HG02884 (cell line): ENCODE results near the gene GDNF.
"Not testable (repeated sequence)": the region's sequence is repeated elsewhere in the genome, so short reads cannot be mapped to it uniquely, and the experiment has no call there.

Source experiments
- ATAC-seq: cut with Tn5 transposase; IDR thresholded peaks from one replicate; pipeline ENCODE4 v1.9.1; 2021; ENCODE audit warnings: mild to moderate bottlenecking, moderate library complexity; ENCODE audit not compliant: unreplicated experiment

Gene GDNF

GRCh38 chr5:37787742-37788141, 52.1 kb downstream of the GDNF start:
- no peak for ATAC-seq

DNA sequence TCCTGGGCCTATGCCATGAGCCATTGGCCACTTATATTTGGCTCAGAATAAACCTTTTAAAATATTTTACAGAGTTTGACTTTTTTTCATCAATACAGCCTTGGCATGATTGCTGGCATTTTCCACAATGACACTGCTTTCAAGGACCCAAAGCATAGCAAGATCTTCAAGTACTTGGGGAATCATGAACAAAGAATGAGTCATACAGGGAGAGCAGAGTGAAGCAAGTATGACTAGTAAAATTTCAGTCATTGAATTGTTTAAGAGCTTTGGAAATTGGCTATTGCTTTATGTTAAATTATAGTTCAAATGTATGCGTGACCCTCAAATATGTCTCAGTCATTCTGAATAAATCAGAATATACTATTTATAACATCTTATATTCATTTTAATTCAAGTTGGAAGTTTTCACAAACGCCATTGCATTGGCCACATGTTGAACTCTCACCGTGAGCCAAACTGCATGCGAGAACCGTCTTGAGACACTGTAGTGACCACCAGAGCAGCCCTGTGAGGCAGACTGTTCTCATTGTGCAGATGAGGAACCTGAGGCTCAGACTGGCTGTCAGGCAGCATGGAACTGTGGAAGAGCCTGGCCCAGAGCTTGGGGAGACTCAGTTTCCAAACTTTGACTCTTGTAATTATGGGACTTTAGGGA, 52.9 kb downstream of the GDNF start:
- no peak for ATAC-seq

- no peak for ATAC-seq
Measured at GRCh38 chr5:37786416-37786815, 53.4 kb downstream of the GDNF start.

DNA sequence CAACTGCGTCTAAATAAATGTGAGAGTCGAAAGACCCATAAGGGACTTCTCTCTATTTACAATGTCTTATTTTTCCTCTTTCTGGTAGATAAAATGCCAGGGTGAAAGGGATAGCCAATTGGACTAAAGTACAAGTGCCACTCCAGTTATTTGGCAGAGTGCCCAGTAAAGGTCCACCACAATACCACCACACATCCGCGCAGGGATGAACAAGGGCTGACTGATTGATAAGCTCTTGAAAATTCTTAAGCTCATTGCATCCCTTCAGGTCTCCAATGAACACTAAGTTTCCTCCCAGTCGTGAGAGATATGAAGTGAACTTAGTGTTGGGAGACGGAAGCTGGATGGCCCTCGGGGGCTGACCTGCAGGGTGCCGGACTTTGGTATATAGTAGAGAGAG, 58.4 kb downstream of the GDNF start:
- ATAC-seq: not testable (repeated sequence)

DNA sequence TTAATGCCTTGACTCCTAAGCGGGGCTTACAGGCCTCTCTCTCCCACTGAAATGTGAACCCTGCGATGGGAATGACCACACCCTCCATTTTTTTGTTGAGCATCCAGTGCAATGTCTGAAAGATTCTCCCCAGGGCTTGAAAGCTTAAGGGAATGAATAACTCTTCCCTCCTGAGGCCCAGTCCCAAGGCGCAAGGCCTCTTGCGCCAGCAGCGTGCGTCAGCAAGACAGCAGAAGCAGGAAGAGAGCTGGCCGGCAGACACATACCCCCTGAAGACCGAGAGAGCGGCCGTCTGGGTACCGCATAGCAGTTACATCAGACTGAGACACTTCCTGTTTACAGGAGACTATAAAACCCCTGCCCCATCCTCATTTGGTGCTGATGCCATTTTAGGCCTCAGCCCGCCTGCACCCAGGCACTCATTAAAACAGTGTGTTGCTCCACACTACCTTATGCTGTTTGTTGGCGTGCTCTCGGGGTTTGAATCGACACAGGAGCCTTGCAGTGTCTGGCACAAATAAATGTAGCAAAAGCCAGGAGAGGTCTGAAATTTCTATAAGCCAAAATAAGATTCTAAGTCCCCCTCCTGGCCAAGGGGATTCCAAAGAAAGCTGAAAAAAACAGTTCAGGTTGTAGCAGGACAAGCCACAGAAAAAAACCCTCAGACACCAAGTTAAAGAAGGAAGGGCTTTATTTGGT, 62.3 kb downstream of the GDNF start:
- ATAC-seq: no peak

DNA sequence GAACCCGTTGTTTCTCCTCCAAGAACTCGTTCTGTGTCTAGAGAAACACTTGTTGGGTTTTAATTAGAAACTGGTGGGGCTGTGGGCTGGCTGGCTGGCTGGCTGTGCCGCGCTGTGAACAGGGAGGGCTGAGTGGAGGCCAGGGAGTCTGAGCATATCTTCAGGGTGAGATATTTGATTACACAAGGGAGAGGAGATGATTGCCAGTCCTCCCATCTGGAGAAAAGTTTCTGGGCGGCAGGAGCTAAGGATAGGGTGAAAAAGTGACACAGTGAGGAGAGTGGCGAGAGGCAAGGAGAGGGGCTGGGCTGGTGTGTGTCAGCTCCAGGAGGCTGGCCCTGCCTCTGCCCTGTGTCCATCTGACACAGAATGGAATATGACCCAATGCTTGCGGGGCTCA, 63.0 kb downstream of the GDNF start:
- no peak for ATAC-seq

DNA sequence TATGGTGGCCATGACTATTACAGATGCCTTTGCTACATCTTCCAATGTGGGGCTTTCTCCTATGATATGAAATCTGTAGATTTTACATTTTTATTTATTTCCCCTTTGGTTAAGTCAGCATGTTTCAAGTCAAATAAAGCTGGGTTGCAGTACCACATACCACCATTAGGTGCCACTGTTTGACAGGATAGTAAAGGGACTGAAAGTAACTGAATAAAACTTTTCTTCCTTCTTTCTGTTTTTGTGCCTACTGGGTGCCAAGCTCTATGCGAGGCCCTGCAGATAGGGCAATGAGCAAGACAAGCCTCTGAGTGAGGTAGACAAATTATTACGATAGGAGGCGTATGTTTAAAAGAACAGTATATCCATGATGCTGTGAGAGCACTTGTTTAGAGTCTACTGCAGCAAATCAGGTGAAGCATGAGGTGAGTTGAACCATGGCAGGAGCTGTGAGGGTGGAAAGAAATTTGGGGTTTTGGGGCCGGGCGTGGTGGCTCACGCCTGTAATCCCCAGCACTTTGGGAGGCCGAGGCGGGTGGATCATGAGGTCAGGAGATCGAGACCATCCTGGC, 64.8 kb downstream of the GDNF start:
- no peak for ATAC-seq

DNA sequence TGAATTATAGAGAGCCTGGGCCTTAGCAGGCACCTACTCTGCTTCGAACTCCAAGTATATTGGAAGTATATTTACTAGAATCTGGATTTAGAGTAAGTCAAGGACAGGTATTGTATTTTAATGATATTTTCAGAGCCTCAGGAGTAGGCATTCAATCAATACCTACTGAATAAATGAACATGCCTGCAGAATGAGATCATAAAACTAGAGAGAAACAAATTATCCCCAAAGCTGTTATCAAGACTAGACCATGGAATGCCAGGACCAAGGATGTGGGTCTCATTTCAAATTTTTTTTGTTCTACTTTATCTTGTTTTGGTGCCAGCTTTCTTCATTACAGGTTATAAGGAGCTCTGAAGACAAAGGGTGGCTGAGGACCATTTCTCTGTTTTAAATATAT, 66.0 kb downstream of the GDNF start:
- ATAC-seq: no peak

DNA sequence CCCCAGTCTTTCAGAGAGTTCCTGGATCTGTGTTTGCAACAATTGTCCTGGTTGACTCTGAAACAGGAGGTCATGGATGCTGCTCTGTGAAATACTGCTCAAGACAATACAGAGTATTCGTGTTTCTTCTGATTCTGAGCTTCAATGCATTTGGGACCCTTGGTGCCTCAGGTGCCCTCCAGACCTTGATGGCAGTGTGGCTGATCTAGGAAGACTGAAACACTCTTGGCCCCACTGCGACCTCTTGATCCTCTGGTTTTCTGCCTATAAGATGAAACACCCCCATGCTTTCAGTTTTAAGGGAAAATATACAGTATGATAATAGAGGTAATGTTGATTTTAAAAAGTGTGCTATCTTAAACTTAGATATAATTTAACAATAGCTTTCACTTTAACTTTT, 67.6 kb downstream of the GDNF start:
- no peak for ATAC-seq

DNA sequence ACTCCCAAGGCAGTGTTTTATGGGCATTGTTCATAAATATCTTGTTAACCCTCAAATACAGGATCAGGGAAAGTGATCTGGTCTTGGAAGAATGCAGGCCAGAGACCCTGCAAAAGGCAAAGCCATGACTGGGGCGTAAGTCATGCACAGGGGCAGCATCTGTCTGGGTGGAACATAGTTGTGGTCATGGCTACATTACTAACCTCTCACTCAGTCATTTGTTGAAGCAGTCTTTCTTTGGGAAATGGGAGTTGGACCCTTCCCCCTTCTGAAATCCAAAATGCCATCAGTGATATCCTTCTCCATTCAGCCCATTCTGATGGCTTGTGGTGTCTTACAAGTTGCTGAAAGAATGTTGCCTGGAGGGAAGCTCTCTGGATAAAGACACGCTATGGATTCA, 68.1 kb downstream of the GDNF start:
- ATAC-seq: no peak

DNA sequence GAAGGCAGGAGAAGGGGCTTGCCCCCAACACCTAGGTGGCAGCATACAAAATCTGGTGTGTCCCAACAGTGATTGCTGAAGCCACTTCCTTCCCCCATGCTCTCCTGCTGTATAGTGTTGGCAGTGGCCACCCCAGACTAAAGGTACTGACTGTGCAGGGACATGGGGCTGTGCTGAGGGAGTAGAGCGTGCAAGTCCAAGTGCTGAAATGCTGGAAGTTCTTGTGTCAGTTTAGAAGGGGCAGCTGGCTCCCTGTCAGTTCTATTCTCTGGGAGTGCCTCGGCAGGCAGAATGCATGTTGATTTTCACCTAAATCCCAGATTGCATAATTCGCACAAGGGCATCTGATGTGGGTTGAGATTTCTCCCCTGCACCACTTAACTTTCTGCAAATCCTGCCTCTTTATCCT, 68.6 kb downstream of the GDNF start:
- ATAC-seq: no peak

GRCh38 chr5:37770786-37771185, 69.1 kb downstream of the GDNF start:
- no peak for ATAC-seq

DNA sequence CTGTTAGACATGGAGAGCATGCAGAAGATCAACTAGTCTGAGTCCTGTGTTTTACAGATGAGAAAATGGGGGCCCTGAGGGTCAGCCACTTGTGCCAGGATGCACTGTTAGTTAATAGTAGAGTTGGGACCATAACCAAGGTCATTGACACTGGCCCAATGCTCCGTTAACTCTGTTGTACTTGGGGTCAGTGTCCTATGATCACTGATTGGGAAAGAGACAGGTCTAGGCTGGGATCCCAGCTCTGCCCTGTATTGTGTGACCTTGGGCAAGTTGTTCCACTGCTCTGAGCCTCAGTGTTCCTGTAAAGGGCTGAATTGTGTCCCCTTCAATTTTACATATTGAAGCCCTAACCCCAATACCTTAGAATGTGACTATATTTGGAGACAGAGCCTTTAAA, 70.0 kb downstream of the GDNF start:
- no peak for ATAC-seq

- ATAC-seq: no peak
Measured at GRCh38 chr5:37769108-37769507, 70.7 kb downstream of the GDNF start.

GRCh38 chr5:37768371-37768770, 71.5 kb downstream of the GDNF start:
- no peak for ATAC-seq

DNA sequence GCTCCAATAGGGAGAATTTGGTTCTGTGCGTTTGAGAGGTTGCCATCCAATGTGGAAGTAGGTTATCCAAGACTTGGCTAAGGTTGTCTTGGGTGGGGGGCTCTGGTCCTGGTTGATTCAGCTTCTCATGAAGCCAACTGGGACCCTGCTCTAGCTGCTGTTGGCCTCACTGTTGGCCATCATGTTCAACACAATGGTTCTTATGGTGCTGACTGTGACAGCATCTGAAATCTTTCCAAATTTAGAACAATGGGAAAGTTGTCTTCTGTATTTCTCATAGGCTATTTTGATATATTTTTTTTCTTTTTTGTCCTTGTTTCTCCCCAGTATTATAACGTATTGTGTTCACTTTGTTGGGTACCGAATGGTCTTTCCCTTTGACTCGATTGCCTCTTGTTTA, 71.9 kb downstream of the GDNF start:
- ATAC-seq: no peak

DNA sequence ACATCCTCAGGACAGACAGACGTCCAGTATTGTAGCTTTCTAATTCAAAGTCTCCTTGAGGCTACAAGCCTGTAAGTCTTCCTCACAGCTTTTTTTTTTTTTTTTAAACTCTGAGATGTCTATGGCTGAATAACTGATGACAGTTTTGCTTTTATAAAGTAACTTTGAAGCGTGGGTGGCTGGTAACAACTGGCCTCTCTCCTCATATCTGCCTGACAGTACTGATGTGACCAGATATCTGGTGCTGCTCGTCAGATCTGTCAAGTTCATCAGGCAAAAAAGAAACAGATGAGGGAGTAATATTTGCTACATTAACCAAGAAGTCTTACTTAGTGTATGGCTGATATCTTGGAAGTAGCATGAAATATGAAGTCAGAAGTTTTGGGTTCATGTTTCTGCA, 72.6 kb downstream of the GDNF start:
- no peak for ATAC-seq
